Caco-2 (cell line): Measurements from ENCODE around the gene DBH. TPM values are rescaled to one million over a fixed set of nuclear protein-coding genes. Genes with fewer than 3 reads are reported as not detected.

Experiments
- BruUV-seq: library from RNA; stranded (reverse); fragments of 400-500 nt; replicated peaks from 2 replicates; lab custom pipeline; 2021; lab: Mats Ljungman, UMichigan
- CTCF ChIA-PET: fragments of 300-600 bp; sonication (Branson Sonifier 250); formaldehyde crosslinking; loops from one replicate; lab custom pipeline; 2022; ENCODE audit warnings: antibody characterized with exemption; lab: Charles Lee
- POLR2A ChIA-PET: fragments of 300-600 bp; sonication (Branson Sonifier 250); formaldehyde crosslinking; loops from one replicate; lab custom pipeline; 2022; ENCODE audit warnings: antibody characterized with exemption; lab: Charles Lee
- DNase-seq, 2 experiments: peaks; one replicate each; pipeline versions ENCODE4 v3.0.0 to v3.0.0-alpha.2; 2020 to 2022
- H3K27me3 ChIP-seq: replicated peaks from 2 replicates; pipeline ENCODE4 v1.6.0; 2011; ENCODE audit warnings: low read length; ENCODE audit not compliant: control insufficient read depth, insufficient read depth
- H3K36me3 ChIP-seq: 2 replicates; pipeline ENCODE4 v1.5.1; 2011; ENCODE audit warnings: low read length; ENCODE audit not compliant: control insufficient read depth, insufficient read depth
- H3K4me1 ChIP-seq: fragments of 250-450 bp; sonication (Bioruptor Pico); 2 replicates; pipeline ENCODE4 v1.5.1; 2020; ENCODE audit warnings: mild to moderate bottlenecking
- H3K4me3 ChIP-seq: 2 replicates; pipeline ENCODE4 v1.5.1; 2011; ENCODE audit warnings: low read depth, mild to moderate bottlenecking, control low read depth, low read length
- H3K9me3 ChIP-seq: fragments of 250-450 bp; sonication (Bioruptor Pico); 2 replicates; pipeline ENCODE4 v1.5.1; 2020; ENCODE audit warnings: mild to moderate bottlenecking, moderate library complexity
- H3K27ac Mint-ChIP-seq: one replicate; pipeline ENCODE4 v1.8.0; 2022; ENCODE audit warnings: mixed read lengths; ENCODE audit not compliant: unreplicated experiment
- H3K27me3 Mint-ChIP-seq: one replicate; pipeline ENCODE4 v1.8.0; 2022; ENCODE audit warnings: mixed read lengths; ENCODE audit not compliant: insufficient read depth, unreplicated experiment
- H3K36me3 Mint-ChIP-seq: one replicate; pipeline ENCODE4 v1.8.0; 2022; ENCODE audit warnings: mild to moderate bottlenecking, mixed read lengths; ENCODE audit not compliant: insufficient read depth, unreplicated experiment
- H3K4me1 Mint-ChIP-seq: one replicate; pipeline ENCODE4 v1.8.0; 2022; ENCODE audit warnings: low read depth, mixed read lengths; ENCODE audit not compliant: unreplicated experiment
- H3K4me3 Mint-ChIP-seq: one replicate; pipeline ENCODE4 v1.8.0; 2022; ENCODE audit warnings: mild to moderate bottlenecking, moderate library complexity, mixed read lengths; ENCODE audit not compliant: unreplicated experiment
- H3K9me3 Mint-ChIP-seq: one replicate; pipeline ENCODE4 v1.8.0; 2022; ENCODE audit warnings: mixed read lengths; ENCODE audit not compliant: unreplicated experiment
- CTCF ChIP-seq, 2 experiments: fragments of 200-600 bp in 1 of 2; IDR thresholded peaks; 1 replicate in 1 of 2; 2 replicates in 1 of 2; pipeline versions ENCODE4 v1.5.1 to v1.8.0; 2011 to 2022; ENCODE audit warnings: antibody characterized with exemption in 1 of 2, control low read depth in 1 of 2, inconsistent platforms in 1 of 2, low read depth in 1 of 2, low read length in 1 of 2, mild to moderate bottlenecking in 1 of 2, moderate library complexity in 1 of 2; ENCODE audit not compliant: insufficient read depth in 1 of 2, severe bottlenecking in 1 of 2, unreplicated experiment in 1 of 2
- intact Hi-C: fragments of 100-400 bp; cut with micrococcal nuclease; formaldehyde crosslinking; loops from one replicate; pipeline ENCODE4 v1.10.0; 2022; ENCODE audit not compliant: unreplicated experiment
- total RNA-seq: library from RNA; stranded (reverse); gene quantifications from 2 replicates; pipeline ENCODE4 v1.2.3, GENCODE V29; 2022

The DBH gene
- total RNA-seq, 1 experiment from 2014 or later = not detected

- POLR2A ChIA-PET = no interaction called here
- intact Hi-C loops = no loop called here
- Histone ChIP-seq H3K36me3 (no peaks in the 10 kb centered on the region), H3K27me3 (no peaks in the 10 kb centered on the region), H3K4me1 (0 out of 2 replicates have a peak, but pooled peaks cover 5% of the 10 kb centered on the region), H3K9me3 (peaks cover 7% of the 10 kb centered on the region; the same call in 1 of the 2 replicates), H3K4me3 (no peak overlapping the region)
- no TSS peak for BruUV-seq
- TF ChIP-seq CTCF (IDR thresholded peaks at IDR 0.05; ENCODE audit: insufficient read depth in 1 of 2, low read depth in 1 of 2, low read length in 1 of 2, severe bottlenecking in 1 of 2, unreplicated experiment in 1 of 2) = no peak
- DNase-seq = no peak
- CTCF ChIA-PET = no interaction called here
- Mint-ChIP-seq H3K9me3 (no peaks in the 10 kb centered on the region), H3K4me1 (peaks cover 9% of the 10 kb centered on the region), H3K27me3 (no peaks in the 10 kb centered on the region), H3K36me3 (peaks cover 6% of the 10 kb centered on the region), H3K27ac (no peak overlapping the region), H3K4me3 (no peak overlapping the region)
Measured at GRCh38 chr9:133676450-133676849, 40.3 kb downstream of the DBH start.

GRCh38 chr9:133677126-133678010 lies 41.2 kb downstream of the DBH start:
- BruUV-seq = no TSS peak
- ChIA-PET CTCF (no interaction called here), POLR2A (no interaction called here)
- 0 out of 2 replicates have a peak, but pooled peaks cover 5% of the 10 kb centered on the region for H3K4me1 ChIP-seq
- Mint-ChIP-seq H3K4me1 (peaks cover 9% of the 10 kb centered on the region), H3K4me3 (no peak overlapping the region), H3K27ac (no peak overlapping the region), H3K27me3 (no peaks in the 10 kb centered on the region), H3K36me3 (no peaks in the 10 kb centered on the region), H3K9me3 (no peaks in the 10 kb centered on the region)
- H3K36me3 ChIP-seq = no peaks in the 10 kb centered on the region
- no peaks in the 10 kb centered on the region for H3K9me3 ChIP-seq
- DNase-seq = no peak
- intact Hi-C loops = no loop called here
- H3K4me3 ChIP-seq = no peak overlapping the region
- H3K27me3 ChIP-seq = no peaks in the 10 kb centered on the region
- no peak for TF ChIP-seq CTCF (IDR thresholded peaks at IDR 0.05; ENCODE audit: insufficient read depth in 1 of 2, low read depth in 1 of 2, low read length in 1 of 2, severe bottlenecking in 1 of 2, unreplicated experiment in 1 of 2)

- BruUV-seq = no TSS peak
- Mint-ChIP-seq H3K4me1 (peaks cover 9% of the 10 kb centered on the region), H3K36me3 (no peaks in the 10 kb centered on the region), H3K27ac (no peak overlapping the region), H3K4me3 (no peak overlapping the region), H3K27me3 (no peaks in the 10 kb centered on the region), H3K9me3 (no peaks in the 10 kb centered on the region)
- no peak for TF ChIP-seq CTCF (IDR thresholded peaks at IDR 0.05; ENCODE audit: insufficient read depth in 1 of 2, low read depth in 1 of 2, low read length in 1 of 2, severe bottlenecking in 1 of 2, unreplicated experiment in 1 of 2)
- Histone ChIP-seq H3K4me3 (no peak overlapping the region), H3K9me3 (no peaks in the 10 kb centered on the region), H3K36me3 (no peaks in the 10 kb centered on the region), H3K4me1 (0 out of 2 replicates have a peak, but pooled peaks cover 5% of the 10 kb centered on the region), H3K27me3 (no peaks in the 10 kb centered on the region)
- no peak for DNase-seq
- POLR2A ChIA-PET = no interaction called here
- intact Hi-C loops = no loop called here
- CTCF ChIA-PET = no interaction called here
Measured at GRCh38 chr9:133679056-133679455, 42.9 kb downstream of the DBH start.
